A549 (cell line): Measurements from ENCODE around the gene DAB1.

Experiments used
- CEBPB ChIP-seq, 2 experiments: fragments of >200 bp in 1 of 2; sonication (Bioruptor Twin) in 1 of 2; formaldehyde crosslinking in 1 of 2; IDR thresholded peaks; 2 replicates each; pipeline ENCODE4 v1.6.1; 2012 to 2016
- CHD4 ChIP-seq: fragments of 200-600 bp; sonication (generic); IDR thresholded peaks from 2 replicates; pipeline ENCODE4 v1.6.1; 2016; ENCODE audit warnings: antibody characterized with exemption, mild to moderate bottlenecking, borderline replicate concordance
- MAFK ChIP-seq: fragments of 450-650 bp; IDR thresholded peaks from 2 replicates; pipeline ENCODE4 v1.6.1; 2014; ENCODE audit not compliant: partially characterized antibody
- MAZ ChIP-seq: fragments of 150-350 bp; IDR thresholded peaks from 2 replicates; pipeline ENCODE4 v1.6.1; 2014; ENCODE audit warnings: antibody characterized with exemption, low read depth, low read length, borderline replicate concordance
- POLR2A ChIP-seq: IDR thresholded peaks from 2 replicates; pipeline ENCODE4 v1.6.1; 2012; ENCODE audit warnings: mild to moderate bottlenecking, low read length
- POLR2AphosphoS2 ChIP-seq: conservative IDR thresholded peaks from 2 replicates; pipeline ENCODE4 v1.6.1; 2012; ENCODE audit warnings: low read length, improper control_type of control experiment, inconsistent platforms
- SMC3 ChIP-seq: fragments of >200 bp; sonication (Bioruptor Twin); formaldehyde crosslinking; IDR thresholded peaks from 3 replicates; pipeline ENCODE4 v1.6.1; 2018; ENCODE audit warnings: inconsistent platforms
- ZSCAN20 ChIP-seq: fragments of 250-450 bp; sonication (Bioruptor Pico); IDR thresholded peaks from 2 replicates; pipeline ENCODE4 v1.8.0; 2022; ENCODE audit warnings: mild to moderate bottlenecking, moderate library complexity
- TF ChIP-seq, protein P1 (sequence below): fragments of >200 bp; sonication (Bioruptor Twin); formaldehyde crosslinking; IDR thresholded peaks from 3 replicates; pipeline ENCODE4 v1.5.1; 2016
- TF ChIP-seq, protein P2 (sequence below): fragments of 250-450 bp; sonication (Bioruptor Pico); IDR thresholded peaks from 2 replicates; pipeline ENCODE4 v1.5.0; 2021; ENCODE audit warnings: mild to moderate bottlenecking, moderate library complexity, borderline replicate concordance
- TF ChIP-seq, protein P3 (sequence below): fragments of 450-650 bp; IDR thresholded peaks from 2 replicates; pipeline ENCODE4 v1.6.1; 2014; ENCODE audit warnings: antibody characterized with exemption
- TF ChIP-seq, protein P4 (sequence below): fragments of 200-600 bp; sonication (generic); IDR thresholded peaks from 2 replicates; pipeline ENCODE4 v1.6.1; 2016; ENCODE audit warnings: antibody characterized with exemption, mild to moderate bottlenecking, moderate library complexity
- TF ChIP-seq, protein P5 (sequence below): IDR thresholded peaks from 2 replicates; pipeline ENCODE4 v1.6.1; 2012
- TF ChIP-seq, protein P6 (sequence below): fragments of 150-350 bp; IDR thresholded peaks from 2 replicates; pipeline ENCODE4 v1.6.1; 2014; ENCODE audit warnings: low read depth, mild to moderate bottlenecking, low read length

DNA sequence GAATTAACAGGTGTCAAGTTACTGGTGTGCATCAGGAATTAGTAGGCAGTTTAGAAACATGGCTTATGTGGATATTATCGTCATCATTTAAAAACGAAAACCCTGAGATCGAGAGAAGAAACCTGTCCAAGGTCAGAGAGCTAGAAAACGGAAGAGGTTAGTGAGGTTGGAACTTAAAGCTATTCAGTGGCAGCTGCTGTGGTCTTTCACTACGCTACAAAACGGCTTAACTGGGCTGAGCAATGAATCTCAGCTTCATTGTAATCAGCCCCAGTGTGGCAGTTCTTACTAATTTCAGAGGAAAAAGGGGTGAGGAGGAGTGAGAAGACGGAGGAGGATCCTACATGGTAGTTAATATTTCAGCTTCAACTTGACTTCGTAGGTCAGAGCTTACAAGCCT lies 77.9 kb downstream of the DAB1 start:
- TF ChIP-seq, protein P1, sequence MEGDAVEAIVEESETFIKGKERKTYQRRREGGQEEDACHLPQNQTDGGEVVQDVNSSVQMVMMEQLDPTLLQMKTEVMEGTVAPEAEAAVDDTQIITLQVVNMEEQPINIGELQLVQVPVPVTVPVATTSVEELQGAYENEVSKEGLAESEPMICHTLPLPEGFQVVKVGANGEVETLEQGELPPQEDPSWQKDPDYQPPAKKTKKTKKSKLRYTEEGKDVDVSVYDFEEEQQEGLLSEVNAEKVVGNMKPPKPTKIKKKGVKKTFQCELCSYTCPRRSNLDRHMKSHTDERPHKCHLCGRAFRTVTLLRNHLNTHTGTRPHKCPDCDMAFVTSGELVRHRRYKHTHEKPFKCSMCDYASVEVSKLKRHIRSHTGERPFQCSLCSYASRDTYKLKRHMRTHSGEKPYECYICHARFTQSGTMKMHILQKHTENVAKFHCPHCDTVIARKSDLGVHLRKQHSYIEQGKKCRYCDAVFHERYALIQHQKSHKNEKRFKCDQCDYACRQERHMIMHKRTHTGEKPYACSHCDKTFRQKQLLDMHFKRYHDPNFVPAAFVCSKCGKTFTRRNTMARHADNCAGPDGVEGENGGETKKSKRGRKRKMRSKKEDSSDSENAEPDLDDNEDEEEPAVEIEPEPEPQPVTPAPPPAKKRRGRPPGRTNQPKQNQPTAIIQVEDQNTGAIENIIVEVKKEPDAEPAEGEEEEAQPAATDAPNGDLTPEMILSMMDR: no peak
- TF ChIP-seq, protein P2, sequence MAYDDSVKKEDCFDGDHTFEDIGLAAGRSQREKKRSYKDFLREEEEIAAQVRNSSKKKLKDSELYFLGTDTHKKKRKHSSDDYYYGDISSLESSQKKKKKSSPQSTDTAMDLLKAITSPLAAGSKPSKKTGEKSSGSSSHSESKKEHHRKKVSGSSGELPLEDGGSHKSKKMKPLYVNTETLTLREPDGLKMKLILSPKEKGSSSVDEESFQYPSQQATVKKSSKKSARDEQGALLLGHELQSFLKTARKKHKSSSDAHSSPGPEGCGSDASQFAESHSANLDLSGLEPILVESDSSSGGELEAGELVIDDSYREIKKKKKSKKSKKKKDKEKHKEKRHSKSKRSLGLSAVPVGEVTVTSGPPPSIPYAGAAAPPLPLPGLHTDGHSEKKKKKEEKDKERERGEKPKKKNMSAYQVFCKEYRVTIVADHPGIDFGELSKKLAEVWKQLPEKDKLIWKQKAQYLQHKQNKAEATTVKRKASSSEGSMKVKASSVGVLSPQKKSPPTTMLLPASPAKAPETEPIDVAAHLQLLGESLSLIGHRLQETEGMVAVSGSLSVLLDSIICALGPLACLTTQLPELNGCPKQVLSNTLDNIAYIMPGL: no peak
- TF ChIP-seq, protein P3, sequence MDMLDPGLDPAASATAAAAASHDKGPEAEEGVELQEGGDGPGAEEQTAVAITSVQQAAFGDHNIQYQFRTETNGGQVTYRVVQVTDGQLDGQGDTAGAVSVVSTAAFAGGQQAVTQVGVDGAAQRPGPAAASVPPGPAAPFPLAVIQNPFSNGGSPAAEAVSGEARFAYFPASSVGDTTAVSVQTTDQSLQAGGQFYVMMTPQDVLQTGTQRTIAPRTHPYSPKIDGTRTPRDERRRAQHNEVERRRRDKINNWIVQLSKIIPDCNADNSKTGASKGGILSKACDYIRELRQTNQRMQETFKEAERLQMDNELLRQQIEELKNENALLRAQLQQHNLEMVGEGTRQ: no peak
- TF ChIP-seq, protein P4, sequence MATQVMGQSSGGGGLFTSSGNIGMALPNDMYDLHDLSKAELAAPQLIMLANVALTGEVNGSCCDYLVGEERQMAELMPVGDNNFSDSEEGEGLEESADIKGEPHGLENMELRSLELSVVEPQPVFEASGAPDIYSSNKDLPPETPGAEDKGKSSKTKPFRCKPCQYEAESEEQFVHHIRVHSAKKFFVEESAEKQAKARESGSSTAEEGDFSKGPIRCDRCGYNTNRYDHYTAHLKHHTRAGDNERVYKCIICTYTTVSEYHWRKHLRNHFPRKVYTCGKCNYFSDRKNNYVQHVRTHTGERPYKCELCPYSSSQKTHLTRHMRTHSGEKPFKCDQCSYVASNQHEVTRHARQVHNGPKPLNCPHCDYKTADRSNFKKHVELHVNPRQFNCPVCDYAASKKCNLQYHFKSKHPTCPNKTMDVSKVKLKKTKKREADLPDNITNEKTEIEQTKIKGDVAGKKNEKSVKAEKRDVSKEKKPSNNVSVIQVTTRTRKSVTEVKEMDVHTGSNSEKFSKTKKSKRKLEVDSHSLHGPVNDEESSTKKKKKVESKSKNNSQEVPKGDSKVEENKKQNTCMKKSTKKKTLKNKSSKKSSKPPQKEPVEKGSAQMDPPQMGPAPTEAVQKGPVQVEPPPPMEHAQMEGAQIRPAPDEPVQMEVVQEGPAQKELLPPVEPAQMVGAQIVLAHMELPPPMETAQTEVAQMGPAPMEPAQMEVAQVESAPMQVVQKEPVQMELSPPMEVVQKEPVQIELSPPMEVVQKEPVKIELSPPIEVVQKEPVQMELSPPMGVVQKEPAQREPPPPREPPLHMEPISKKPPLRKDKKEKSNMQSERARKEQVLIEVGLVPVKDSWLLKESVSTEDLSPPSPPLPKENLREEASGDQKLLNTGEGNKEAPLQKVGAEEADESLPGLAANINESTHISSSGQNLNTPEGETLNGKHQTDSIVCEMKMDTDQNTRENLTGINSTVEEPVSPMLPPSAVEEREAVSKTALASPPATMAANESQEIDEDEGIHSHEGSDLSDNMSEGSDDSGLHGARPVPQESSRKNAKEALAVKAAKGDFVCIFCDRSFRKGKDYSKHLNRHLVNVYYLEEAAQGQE: no peak
- TF ChIP-seq POLR2A: no peak
- TF ChIP-seq ZSCAN20 (CRISPR knock-in tag): no peak
- no peak for TF ChIP-seq SMC3
- no peak for TF ChIP-seq MAFK
- TF ChIP-seq, protein P5, sequence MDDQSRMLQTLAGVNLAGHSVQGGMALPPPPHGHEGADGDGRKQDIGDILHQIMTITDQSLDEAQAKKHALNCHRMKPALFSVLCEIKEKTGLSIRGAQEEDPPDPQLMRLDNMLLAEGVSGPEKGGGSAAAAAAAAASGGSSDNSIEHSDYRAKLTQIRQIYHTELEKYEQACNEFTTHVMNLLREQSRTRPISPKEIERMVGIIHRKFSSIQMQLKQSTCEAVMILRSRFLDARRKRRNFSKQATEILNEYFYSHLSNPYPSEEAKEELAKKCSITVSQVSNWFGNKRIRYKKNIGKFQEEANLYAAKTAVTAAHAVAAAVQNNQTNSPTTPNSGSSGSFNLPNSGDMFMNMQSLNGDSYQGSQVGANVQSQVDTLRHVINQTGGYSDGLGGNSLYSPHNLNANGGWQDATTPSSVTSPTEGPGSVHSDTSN: no peak
- no peak for TF ChIP-seq MAZ
- TF ChIP-seq, protein P6, sequence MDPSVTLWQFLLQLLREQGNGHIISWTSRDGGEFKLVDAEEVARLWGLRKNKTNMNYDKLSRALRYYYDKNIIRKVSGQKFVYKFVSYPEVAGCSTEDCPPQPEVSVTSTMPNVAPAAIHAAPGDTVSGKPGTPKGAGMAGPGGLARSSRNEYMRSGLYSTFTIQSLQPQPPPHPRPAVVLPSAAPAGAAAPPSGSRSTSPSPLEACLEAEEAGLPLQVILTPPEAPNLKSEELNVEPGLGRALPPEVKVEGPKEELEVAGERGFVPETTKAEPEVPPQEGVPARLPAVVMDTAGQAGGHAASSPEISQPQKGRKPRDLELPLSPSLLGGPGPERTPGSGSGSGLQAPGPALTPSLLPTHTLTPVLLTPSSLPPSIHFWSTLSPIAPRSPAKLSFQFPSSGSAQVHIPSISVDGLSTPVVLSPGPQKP: no peak
- TF ChIP-seq CHD4: no peak
- TF ChIP-seq POLR2AphosphoS2: no peak
- no peak for TF ChIP-seq CEBPB (IDR thresholded peaks at IDR 0.05)
